ENCODE measurements around the gene ELOB. TPM values are rescaled to one million over a fixed set of nuclear protein-coding genes. Genes with fewer than 3 reads are reported as not detected.

ELOB gene
- total RNA-seq, 1 donor from 2014 or later, result 946 TPM

- Histone ChIP-seq H3K27me3 (ENCODE audit: control insufficient read depth, insufficient read depth, low read length) (no peaks in the 10 kb centered on the region), H3K36me3 (ENCODE audit: control insufficient read depth, insufficient read depth, low read length) (peaks cover 10% of the 10 kb centered on the region), H3K4me3 (ENCODE audit: low read depth, low read length) (peak overlapping the region; percentile 94)
- DNase-seq (ENCODE audit: low read depth) (peak; percentile 46), FAIRE-seq (no peak)
- no peak for TF ChIP-seq CTCF (IDR thresholded peaks at IDR 0.05; ENCODE audit: insufficient read depth, low read length, severe bottlenecking)
These were observed 986 bp upstream of the ELOB start for GRCh38 chr16:2777903-2778629.

GRCh38 chr16:2776500-2777139 is 460 bp downstream of the ELOB start:
- no peak for DNase-seq (ENCODE audit: low read depth)
- no peaks in the 10 kb centered on the region for H3K27me3 ChIP-seq (ENCODE audit: control insufficient read depth, insufficient read depth, low read length)
- peak overlapping the region; percentile 94 for H3K4me3 ChIP-seq (ENCODE audit: low read depth, low read length)
- peaks cover 15% of the 10 kb centered on the region for H3K36me3 ChIP-seq (ENCODE audit: control insufficient read depth, insufficient read depth, low read length)
- FAIRE-seq, result no peak
- TF ChIP-seq CTCF (IDR thresholded peaks at IDR 0.05; ENCODE audit: insufficient read depth, low read length, severe bottlenecking), result no peak

- no peak for FAIRE-seq
- no peak for TF ChIP-seq CTCF (IDR thresholded peaks at IDR 0.05; ENCODE audit: insufficient read depth, low read length, severe bottlenecking)
- peaks cover 19% of the 10 kb centered on the region for H3K36me3 ChIP-seq (ENCODE audit: control insufficient read depth, insufficient read depth, low read length)
These were observed 1.1 kb downstream of the ELOB start for GRCh38 chr16:2775765-2776499.

GRCh38 chr16:2775131-2775716 is 1.9 kb downstream of the ELOB start:
- no peak for DNase-seq (ENCODE audit: low read depth)
- H3K4me3 ChIP-seq (ENCODE audit: low read depth, low read length), result no peak overlapping the region
- no peak for TF ChIP-seq CTCF (IDR thresholded peaks at IDR 0.05; ENCODE audit: insufficient read depth, low read length, severe bottlenecking)
- H3K27me3 ChIP-seq (ENCODE audit: control insufficient read depth, insufficient read depth, low read length), result no peaks in the 10 kb centered on the region
- H3K36me3 ChIP-seq (ENCODE audit: control insufficient read depth, insufficient read depth, low read length), result peaks cover 23% of the 10 kb centered on the region
- FAIRE-seq, result no peak

More at GRCh38 chr16:2775765-2776499, 1.1 kb downstream of the ELOB start:
- Histone ChIP-seq H3K27me3 (ENCODE audit: control insufficient read depth, insufficient read depth, low read length) (no peaks in the 10 kb centered on the region), H3K4me3 (ENCODE audit: low read depth, low read length) (peak overlapping the region; percentile 94)
- no peak for DNase-seq (ENCODE audit: low read depth)

- no peak for TF ChIP-seq CTCF (IDR thresholded peaks at IDR 0.05; ENCODE audit: insufficient read depth, low read length, severe bottlenecking)
- no peak for FAIRE-seq
- DNase-seq (ENCODE audit: low read depth), result no peak
- Histone ChIP-seq H3K27me3 (ENCODE audit: control insufficient read depth, insufficient read depth, low read length) (no peaks in the 10 kb centered on the region), H3K36me3 (ENCODE audit: control insufficient read depth, insufficient read depth, low read length) (peaks cover 31% of the 10 kb centered on the region), H3K4me3 (ENCODE audit: low read depth, low read length) (no peak overlapping the region)
These were observed 2.8 kb downstream of the ELOB start for GRCh38 chr16:2774161-2774891.
